ENCODE measurements around the gene SLFN12.
"Not testable (repeated sequence)": the region's sequence is repeated elsewhere in the genome, so short reads cannot be mapped to it uniquely, and the experiment has no call there.

The SLFN12 gene

DNA sequence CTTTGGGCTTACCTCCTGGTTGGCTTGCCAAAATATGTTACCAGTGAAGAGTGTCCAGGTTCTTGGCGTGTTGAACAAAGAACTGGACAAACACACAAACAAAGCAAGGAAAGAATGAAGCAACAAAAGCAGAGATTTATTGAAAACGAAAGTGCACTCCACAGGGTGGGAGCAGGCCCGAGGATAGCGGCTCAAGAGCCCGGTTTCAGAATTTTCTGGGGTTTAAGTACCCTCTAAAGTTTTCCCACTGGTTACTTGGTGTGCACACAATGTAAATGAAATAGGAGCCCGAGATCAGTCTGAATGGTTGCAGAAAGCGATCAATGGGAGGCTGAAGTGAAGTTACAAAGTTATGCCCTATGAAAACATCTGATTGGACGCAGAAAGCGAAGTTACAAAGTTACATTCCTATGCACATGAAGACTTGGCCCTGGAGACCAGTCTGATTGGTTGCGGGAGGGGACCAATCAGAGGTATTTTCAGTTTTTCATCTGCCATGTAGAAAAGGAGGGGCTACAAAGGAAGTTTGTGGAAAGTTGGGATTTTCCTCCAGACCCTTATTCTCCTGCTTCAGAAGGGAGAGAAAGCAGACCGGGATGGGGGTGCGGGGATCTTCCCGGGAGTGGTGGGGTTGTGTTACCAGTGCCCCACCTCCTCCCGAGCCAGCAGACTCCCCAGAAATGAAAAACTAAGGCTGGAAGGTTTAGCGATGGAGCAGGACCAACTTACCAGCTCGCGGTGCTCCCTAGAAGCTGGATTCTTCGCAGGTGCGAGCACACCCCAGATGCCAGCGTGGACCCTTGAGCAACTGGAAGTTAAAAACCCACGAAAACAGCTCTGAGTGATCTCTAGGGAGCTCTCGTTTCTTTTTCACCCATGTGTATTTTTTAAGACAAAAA is at the start of gene SLFN12:
SLFN12 (minus strand) TSS at position 325 of the 899 bp plus-strand sequence. CDS start 9,472 bp downstream, outside the sequence.
- DNase-seq = no peak

DNA sequence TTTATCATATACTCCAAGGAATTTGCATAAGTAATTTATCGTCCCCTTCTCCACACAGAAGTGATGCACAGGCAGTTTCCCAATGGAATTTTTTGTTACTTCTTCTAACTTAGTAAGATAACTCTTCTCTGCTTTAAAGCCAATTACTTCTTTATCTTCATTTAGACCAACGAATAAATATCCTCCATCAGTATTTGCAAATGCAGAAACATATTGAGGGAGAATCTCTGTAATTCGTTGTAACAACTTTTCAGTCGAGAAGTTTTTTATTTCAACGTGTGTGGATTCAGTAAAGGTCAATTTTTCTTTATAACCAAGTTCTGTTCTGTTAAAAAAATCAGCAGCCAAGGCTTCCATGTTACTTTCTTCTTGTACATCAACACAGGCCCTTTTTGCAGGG is 47.0 kb upstream of the SLFN12 start:
- no peak for DNase-seq

DNA sequence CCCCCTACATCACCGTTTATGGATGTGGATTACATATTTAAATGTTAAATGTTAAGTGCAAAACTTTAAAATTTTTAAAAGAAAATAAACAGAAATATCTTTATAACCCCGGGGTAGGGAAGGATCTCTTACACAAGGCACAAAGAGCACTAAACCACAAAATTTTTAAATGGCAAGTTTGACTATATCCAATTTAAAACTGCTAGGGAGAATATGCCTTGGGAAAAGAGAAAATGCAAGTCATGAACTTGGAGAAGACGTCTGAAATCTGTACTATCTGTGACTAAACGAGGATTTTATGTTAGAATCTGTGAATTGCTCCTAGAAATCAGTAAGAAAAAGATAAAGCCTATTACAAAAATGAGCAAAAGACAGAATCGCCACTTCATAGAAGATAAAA is 44.9 kb upstream of the SLFN12 start:
- DNase-seq = no peak

DNA sequence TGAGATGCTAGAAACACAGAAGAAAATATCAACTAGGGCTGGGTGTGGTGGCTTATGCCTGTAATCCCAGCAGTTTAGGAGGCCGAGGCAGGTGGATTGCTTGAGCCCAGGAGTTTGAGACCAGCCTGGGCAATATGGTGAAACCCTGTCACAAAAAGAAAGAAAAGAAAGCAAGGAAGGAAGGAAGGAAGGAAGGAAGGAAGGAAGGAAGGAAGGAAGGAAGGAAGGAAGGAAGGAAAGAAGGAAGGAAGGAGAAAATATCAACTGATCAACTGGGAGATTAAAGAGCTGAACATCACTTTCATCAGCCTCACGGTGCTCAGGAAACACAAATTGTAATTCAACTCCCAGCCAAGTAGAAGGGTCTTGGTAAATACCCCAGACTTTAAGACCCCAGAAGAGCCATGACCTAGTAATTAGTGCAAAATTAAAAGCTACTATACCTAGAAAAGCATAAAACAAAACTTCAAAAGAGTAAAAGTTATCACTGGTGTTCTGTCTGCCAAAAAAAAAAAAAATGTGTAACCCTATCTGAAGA is 44.1 kb upstream of the SLFN12 start:
- no peak for DNase-seq

DNA sequence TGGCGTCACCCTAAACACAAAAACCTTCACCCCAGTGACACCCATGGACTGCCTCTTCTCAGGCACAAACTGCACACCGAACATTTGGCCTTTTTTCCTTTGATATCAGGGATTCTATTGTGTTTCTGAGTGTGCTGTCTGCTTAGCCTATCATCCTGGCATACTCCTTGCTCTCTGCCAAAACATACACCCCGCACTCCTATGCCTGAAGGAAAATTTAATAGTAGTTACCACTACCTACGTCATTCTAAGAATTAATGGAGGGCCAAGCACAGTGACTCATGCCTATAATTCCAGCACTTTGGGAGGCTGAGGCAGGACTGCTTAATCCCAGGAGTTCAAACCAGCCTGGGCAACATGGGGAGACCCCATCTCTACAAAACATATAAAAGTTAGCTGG is 36.2 kb upstream of the SLFN12 start:
- no peak for DNase-seq

DNA sequence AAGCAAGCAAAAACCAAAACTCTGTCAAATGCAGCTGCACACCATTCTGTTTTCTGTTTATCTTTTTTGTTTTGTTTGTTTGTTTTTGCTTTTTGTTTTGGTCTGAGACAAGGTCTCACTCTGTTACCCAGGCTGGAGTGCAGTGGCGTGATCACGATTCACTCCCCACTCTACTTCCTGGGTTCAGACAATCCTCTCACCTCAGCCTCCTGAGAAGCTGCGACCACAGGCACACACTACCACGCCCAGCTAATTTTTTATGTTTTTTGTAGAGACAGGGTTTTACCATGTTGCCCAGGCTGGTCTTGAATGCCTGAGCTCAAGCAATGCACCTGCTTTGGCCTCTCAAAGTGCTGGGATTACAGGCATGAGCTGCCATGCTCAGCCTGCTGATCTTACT is 35.5 kb upstream of the SLFN12 start:
- DNase-seq = no peak

DNA sequence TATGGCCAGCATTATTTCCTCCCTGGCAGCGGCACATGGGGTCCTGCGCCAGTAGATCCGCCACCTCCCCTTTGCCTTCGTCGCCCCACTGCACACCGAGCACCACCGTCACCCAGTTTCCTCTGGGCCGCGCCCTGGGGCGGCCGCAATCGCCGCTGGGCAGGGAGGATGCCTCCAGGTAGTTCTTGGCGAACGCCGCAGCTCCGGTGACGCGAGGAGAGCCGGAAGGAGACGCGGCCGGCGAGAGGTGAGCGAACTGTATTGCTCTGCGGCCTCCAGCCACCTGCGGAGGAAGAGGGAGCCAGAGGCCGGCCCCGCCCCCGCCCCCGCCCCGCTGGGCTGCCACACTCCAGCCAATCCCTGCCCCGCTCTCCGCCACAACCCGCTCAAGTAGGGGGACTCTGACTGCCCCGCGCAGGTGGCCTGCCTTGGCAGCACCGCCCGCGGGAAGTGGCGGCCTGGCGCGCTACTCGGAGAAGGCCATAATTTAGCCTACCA is 28.1 kb upstream of the SLFN12 start:
- DNase-seq = peak; percentile 3

DNA sequence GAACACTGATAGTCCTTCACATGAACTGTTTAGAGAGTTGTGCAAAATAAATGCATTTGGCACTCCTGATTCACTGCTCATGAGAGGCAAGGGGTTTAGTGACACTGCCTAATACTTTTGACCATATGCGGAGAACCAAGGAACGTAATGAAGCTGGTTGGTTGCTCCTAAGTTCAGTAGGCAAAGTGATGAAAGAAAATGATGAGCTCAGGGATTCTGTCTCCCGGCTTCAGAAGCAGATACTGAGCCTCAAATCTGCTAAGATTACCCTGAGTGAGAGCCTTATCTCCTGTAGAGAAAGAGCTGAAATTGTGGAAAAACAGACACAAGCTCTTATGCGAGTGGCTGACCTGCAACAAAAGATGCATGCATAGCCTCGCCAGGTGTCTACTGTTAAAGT is 21.7 kb upstream of the SLFN12 start:
- not testable (repeated sequence) for DNase-seq

DNA sequence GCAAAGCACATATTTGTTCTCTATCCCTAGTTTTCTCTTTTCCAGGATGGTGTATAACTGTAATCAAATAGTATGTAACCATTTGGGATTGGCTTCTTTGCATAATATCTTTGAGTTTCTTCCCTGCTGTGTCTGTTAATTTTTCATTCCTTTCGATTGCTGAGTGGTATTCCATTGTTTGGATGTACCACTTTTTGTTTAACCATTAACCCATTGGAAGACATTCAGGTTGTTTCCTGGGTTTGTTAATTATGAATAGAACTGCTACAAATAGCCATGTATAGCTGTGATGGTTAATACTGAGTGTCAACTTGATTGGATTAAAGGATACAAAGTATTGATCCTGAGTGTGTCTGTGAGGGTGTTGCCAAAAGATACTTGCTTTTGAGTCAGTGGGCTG is 20.9 kb upstream of the SLFN12 start:
- DNase-seq = no peak

DNA sequence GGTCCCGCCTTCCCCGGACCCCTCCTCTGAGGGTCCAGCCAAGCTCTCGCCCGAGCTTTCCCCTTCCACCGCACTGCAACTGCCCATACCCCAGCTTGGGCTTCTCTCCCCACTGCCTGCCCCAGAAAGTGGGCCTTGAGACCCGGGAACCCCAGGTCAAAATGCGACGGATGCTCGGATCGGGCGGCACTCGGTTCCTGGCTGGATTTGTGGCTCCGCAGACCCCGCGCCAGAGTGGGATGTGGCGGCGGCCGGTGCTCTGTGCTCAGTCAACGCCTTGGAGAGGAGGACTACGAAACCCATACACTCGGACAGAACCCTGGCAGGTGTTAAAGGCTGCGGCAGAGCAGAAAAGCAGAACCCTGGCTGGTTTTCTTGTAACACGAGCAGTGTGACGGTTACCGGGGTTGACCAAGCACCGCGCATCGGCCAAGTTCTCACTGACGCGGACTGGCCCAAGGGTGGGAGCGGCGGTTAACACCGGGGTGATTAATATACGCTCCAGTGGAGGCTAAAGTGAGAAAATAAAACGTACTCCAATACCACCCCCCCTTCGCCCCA is 17.2 kb upstream of the SLFN12 start:
- no peak for DNase-seq

DNA sequence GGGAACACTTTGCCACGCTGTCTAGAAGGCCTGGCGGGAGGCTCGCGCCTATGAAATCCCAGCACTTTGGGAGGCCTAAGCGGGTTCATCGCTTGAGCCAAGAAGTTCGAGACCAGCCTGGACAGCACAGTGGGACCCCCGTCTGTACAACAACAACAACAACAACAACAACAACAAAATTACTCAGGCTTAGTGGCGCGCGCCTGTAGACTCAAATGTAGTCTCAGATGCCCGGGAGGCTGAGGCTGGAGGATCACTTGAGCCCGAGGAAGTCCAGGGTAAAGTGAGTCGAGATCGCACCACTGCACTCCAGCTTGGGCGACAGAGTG is 16.6 kb upstream of the SLFN12 start:
- DNase-seq = no peak

DNA sequence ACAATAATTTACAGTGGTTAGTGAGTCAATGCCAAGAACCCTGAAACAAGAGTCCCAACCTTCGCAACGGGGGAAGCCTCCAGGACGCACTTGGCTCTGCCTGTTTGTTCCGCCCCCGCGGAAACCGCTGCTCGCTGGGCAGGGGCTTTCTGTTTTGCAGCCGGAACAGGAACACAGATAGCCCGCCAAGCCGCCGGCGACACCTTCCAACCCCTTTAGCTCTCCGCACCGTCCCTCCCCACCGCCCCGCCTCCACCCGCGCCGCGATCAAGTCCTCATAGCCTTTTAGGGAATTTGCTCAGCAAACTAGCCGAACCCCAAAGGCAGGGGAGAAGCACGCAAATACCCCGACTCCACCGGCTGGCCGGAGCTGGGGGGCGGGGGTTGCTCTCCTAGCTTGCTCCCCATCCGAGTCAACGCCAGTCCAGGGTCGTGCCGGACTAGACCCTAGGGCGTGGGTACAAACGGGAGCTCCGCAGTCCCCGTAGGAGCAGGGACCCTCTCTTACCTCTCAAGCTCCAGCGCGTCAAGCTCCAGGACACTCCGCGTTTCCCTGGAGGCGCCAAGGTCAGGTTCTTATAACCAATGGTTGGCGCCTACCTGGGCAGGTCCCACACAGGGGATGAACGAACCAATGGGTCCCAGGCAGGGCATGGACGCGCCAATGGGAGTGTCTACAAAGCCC is 16.1 kb upstream of the SLFN12 start, which contains the start of gene SLFN13:
SLFN13 (minus strand) TSS at position 553 of the 685 bp plus-strand sequence. CDS start 3,086 bp downstream, outside the sequence.
- DNase-seq = no peak

DNA sequence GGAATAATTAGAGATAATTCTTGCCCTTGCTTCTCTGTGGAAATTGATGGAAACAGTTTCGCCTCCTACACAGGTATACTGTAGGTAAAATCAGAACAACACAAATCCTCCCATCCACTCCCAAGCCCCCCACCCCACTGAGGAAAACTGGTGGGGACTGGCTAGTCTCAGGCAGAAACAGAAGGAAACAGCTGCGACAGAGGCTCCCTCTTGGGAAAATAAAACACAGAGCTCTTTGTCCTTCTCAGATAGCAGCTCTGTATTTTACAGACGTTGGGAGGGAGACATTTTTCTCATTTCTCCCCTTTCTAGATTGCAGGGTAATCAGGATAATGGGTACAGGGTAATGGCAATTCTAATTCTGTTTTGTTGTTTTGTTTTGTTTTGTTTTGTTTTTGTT is 15.2 kb upstream of the SLFN12 start:
- no peak for DNase-seq

DNA sequence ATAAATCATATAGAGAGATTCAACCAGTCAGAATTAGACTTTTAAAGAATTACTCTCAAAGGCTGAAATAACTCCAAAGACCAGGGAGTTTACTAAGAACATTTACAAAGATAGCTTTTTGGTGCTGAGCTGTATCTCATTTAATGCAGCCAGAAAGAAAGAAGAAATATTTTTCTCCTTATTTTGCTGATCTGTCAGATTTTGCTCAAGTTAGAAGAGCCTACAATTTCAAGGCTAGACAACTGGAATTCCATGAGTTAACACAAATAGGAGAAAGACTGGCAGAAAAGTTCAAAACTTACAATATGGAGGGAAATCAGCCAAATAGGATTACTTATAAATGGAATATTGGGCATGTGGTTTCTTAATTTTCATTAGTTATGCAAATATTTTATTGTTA is 6.1 kb upstream of the SLFN12 start:
- no peak for DNase-seq

DNA sequence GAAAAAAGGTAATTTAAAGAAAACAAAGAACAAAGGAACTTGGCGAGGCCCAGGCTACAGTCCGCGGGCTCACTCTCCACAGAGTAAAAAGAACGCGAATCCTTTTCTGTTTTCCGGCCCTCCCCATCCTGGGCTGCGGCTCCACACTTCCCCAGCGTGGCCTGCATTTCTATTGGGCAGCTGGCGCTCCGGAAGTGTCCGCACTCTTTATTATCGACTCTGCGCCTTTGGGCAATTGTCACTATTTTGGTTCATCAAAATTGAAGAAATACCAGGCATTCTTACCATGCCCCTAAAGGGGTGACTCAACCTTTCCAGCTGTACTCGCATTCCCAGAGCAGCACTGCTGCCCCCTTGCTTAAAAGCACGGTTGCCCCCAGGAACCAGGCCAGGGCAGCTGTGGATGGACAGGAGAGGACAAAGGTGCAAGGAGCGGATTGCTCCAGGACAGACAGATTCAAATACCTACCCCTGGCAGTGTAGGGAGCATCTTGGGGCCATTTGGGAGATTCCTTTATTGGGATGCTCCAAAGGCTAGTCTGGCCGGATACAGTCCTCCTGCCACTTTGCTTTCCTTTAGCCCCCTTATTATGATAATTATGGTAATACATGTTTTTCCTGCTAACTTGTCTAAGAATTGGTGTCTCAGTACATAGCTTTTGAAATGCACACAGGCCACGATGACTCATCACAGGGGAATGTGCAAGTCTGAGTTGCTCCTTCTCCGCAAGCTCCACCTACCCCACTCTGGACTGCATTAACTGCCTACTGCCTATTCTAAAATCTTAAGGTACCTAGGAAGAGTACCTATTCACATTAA is 985 bp upstream of the SLFN12 start:
- no peak for DNase-seq

DNA sequence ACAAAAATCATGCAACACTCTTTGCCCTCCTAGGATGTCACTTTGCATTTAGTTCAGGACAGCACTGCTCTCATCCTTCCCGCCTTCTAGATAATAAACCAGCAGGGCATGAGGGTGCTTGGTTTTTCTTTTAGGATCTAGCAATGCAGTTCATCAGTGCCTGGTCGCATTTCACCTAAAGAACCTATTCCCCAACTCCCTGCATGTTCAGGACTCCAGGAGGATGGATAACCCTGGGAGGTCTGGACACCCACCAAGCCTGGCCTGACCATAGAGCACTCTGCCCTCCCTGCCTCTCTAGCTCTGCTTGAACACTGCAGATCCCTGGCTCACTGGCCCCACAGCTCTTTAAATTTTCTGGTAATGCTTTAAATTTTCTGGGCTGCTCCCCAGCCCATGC is 2.6 kb downstream of the SLFN12 start:
- DNase-seq = no peak

DNA sequence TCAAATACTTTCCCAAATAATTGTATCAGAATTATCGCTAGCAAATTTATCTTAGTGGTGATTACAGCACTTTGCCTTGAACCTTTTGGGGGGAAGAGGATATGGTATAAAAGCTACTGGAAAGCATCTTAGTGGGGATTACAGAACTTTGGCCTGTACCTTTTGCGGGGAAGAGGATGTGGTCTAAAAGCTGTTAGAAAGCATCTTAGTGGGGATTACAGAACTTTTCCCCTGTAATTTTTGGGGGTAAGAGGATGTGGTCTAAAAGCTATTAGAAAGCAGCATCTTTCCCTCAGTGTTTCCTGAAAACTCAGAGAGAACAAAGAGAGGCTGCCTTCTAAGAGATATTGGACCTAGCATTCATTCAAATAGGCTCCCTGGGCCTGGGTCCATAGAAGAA is 4.1 kb downstream of the SLFN12 start:
- no peak for DNase-seq

DNA sequence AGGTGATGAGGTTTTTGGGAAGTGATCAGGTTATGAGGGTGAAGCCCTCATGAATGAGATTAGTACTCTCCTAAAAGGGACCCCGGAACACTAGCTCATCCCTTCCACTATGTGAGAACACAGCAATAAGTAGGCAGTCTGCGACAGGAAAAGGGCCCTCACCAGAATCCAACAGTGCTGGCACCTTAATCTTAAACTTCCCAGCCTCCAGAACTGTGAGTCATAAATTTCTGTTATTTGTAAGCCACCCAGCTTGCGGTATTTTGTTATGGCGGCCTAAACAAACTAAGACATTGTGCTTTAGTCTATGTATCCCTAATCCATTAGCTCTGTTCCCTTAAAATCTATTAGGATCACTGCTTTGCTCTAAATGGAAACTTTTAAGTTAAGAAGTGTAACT is 8.5 kb downstream of the SLFN12 start:
- no peak for DNase-seq

DNA sequence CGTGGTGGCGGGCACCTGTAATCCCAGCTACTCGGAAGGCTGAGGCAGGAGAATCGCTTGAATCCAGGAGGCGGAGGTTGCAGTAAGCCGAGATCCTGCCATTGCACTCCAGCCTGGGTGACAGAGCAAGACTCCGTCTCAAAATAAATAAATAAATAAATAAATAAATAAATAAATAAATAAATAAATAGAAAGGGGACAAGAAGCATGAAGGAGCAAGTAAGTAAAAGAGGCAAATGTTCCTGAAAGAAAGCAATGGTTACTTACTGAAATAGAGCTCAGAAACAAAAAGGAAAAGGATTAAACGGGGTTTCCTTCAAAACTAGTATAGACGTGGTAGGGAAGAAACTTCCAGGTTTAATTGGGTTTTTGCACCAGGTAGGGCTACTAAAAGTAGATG is 11.2 kb downstream of the SLFN12 start:
- DNase-seq = not testable (repeated sequence)

DNA sequence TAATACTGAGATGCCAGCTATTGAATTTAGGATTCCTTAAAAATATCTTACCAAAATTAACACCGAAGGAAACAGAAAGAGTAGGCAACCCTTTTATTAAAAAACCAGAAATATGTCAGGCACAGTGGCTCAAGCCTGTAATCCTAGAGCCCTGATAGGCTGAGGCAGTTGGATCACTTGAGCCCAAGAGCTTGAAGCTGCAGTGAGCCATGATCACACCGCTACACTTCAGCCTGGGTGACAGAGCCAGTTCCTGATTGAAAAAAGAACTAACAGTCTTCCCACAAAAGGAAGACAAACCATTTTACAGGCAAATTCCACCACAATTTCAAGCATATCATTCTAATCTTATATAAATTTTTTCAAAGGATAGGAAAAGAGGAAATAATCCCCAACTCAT is 15.6 kb downstream of the SLFN12 start:
- no peak for DNase-seq

DNA sequence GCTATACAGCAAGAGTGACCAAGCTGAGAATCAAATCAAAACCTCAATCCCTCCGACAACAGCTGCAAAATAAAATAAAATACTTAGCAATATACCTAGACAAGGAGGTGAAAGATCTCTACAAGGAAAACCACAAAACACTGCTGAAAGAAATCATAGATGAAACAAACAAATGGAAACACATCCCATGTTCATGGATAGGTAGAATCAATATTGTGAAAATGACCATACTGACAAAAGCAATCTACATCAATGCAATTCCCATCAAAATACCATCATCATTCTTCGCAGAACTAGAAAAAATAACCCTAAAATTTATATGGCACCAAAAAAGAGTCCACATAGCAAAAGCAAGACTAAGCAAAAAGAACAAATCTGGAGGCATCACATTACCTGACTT is 17.6 kb downstream of the SLFN12 start:
- DNase-seq = not testable (repeated sequence)

DNA sequence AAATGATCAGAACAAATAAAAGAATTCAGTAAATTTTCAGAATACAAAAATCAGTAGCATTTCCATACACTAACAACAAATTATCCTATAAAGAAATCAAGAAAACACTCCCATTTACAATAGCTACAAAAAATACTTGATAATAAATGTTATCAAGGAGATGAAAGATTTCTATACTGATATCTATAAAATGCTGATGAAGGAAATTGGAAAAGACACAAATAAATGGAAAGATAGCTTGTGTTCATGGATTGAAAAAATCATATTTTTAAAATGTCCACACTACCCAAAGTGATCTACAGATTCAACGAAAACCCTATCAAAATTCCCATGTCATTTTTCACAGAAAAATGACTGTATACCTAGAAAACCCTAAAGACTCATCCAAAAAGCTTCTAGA is 18.1 kb downstream of the SLFN12 start:
- no peak for DNase-seq

DNA sequence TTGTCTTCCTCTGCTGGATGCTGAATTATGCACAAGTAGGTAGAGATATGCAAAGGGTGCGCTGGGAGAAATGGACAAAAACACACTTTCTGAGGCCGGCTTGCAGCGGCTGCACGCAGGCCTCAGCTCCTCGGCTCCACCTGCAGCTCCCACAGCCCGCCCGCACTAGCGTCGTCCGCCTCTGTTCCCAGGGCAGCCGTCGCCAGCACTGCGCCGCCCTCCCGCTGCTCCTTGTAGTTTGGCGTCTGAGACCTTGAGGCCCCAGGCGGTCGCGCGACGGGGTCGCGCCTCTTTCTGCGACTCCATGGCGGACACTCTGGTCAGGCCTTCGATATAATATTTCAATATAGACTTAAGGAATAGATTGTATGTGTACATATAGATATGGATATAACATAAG is 24.8 kb downstream of the SLFN12 start:
- DNase-seq = no peak

All from NCI-H2171 treated with DMSO at 0.1 percent for 48 hours (cell line).